Spleen (tissue), 11 donors: ENCODE measurements around the gene RYR2. TPM values are rescaled to one million over a fixed set of nuclear protein-coding genes. Genes with fewer than 3 reads are reported as not detected.

ENCODE experiments used
- DNase-seq: peaks from one replicate; pipeline ENCODE4 v3.0.0-alpha.2; 2020
- H3K27ac ChIP-seq, 8 donors: fragments of 200-600 bp; sonication (generic) in 7 of 8; 1 replicate in 4 of 8; 2 replicates in 4 of 8; pipeline versions ENCODE4 v1.5.0 to v1.8.0; 2016 to 2021; ENCODE audit warnings: inconsistent platforms in 4 of 8, mild to moderate bottlenecking in 4 of 8, moderate library complexity in 1 of 8
- H3K27me3 ChIP-seq, 7 donors: fragments of 200-600 bp; sonication (generic) in 6 of 7; replicated peaks in 1 of 7; 1 replicate in 4 of 7; 2 replicates in 3 of 7; pipeline versions ENCODE4 v1.5.0 to v1.8.0; 2016 to 2021; ENCODE audit warnings: inconsistent platforms in 3 of 7, mild to moderate bottlenecking in 1 of 7
- H3K36me3 ChIP-seq, 6 donors: fragments of 200-600 bp; sonication (generic) in 5 of 6; 1 replicate in 4 of 6; 2 replicates in 2 of 6; pipeline versions ENCODE4 v1.5.0 to v1.8.0; 2016 to 2021; ENCODE audit warnings: inconsistent platforms in 2 of 6
- H3K4me1 ChIP-seq, 6 donors: fragments of 200-600 bp; sonication (generic) in 5 of 6; 1 replicate in 3 of 6; 2 replicates in 3 of 6; pipeline versions ENCODE4 v1.5.0 to v1.8.0; 2016 to 2021; ENCODE audit warnings: inconsistent platforms in 3 of 6
- H3K4me3 ChIP-seq, 8 donors: fragments of 200-600 bp; sonication (generic) in 7 of 8; 1 replicate in 4 of 8; 2 replicates in 4 of 8; pipeline versions ENCODE4 v1.5.0 to v1.8.0; 2016 to 2021; ENCODE audit warnings: inconsistent platforms in 4 of 8, mild to moderate bottlenecking in 4 of 8, moderate library complexity in 2 of 8
- H3K9me3 ChIP-seq, 8 donors: fragments of 200-600 bp; sonication (generic) in 7 of 8; 1 replicate in 4 of 8; 2 replicates in 4 of 8; pipeline versions ENCODE4 v1.5.0 to v1.8.0; 2016 to 2021; ENCODE audit warnings: inconsistent platforms in 4 of 8
- CTCF ChIP-seq, 11 experiments: fragments of 200-600 bp in 7 of 11; fragments of 450-650 bp in 4 of 11; sonication (generic) in 4 of 11; IDR thresholded peaks in 8 of 11; conservative IDR thresholded peaks in 3 of 11; 1 replicate in 7 of 11; 2 replicates in 4 of 11; pipeline versions ENCODE4 v1.4.0 to v1.8.0; 2016 to 2021; ENCODE audit warnings: antibody characterized with exemption in 11 of 11, inconsistent platforms in 4 of 11, mild to moderate bottlenecking in 1 of 11
- POLR2A ChIP-seq, 3 donors: fragments of 450-650 bp; IDR thresholded peaks; one replicate each; pipeline ENCODE4 v1.5.1; 2017; ENCODE audit warnings: antibody characterized with exemption in 3 of 3, mild to moderate bottlenecking in 1 of 3
- POLR2AphosphoS5 ChIP-seq, 3 donors: sonication (generic); formaldehyde crosslinking; IDR thresholded peaks; one replicate each; pipeline ENCODE4 v1.5.1; 2017; ENCODE audit warnings: antibody characterized with exemption in 3 of 3
- WGBS, 5 donors: extraction: QIAGEN DNeasy Blood & Tissue Kit in 3 of 5; methylation state at CpG; one replicate each; pipeline versions ENCODE4 v1.1.5 to v1.1.7; 2013 to 2018; 5-methylcytosine and 5-hydroxymethylcytosine counted together
- intact Hi-C: fragments of 100-400 bp; cut with DNase I; formaldehyde crosslinking; loops from one replicate; pipeline ENCODE4 v1.15.0; 2023; ENCODE audit warnings: low total_unique reads
- polyA plus RNA-seq, 3 donors: library from polyadenylated mRNA; stranded (reverse); fragments of 200-250 nt; gene quantifications; one replicate each; pipeline ENCODE4 v1.2.1, GENCODE V29; 2013
- total RNA-seq, 7 donors: library from RNA; depleted of rRNA in 3 of 7; stranded (reverse); fragments of >200 nt in 3 of 7; fragmentation: NEBNext Ultra II Directional in 4 of 7; extraction: Animal tissue kit (Norgen Biotek cat#: 25700) in 4 of 7; gene quantifications; one replicate each; pipeline versions ENCODE4 v1.1.0 to v1.2.1, GENCODE V29; 2016 to 2021
- donor health status: healthy with polysubstance abuse.
- donor health status: DM: no; HTN: no; CAD: no; lungs with moderate emphysema.
- donor health status: DM: no; HTN: no; CAD: no.
- donor health status: Bipolar disorder and iron deficiency.
- donor health status: healthy.
- donor health status: DM: no; HTN: no; CAD: no.
- donor health status: DM: yes; HTN: yes; CAD: no.

RYR2 gene
- total and polyA plus RNA-seq, 10 donors = 0.12 to 7.1 (median 3.7) TPM

GRCh38 chr1:237065903-237066302 lies 23.9 kb downstream of the RYR2 start:
- intact Hi-C loops = no loop called here
- H3K9me3 ChIP-seq = peaks cover 0 to 4% (median 0%) of the 10 kb centered on the region in 8 donors
- H3K4me1 ChIP-seq = no peaks in the 10 kb centered on the region
- H3K36me3 ChIP-seq = no peaks in the 10 kb centered on the region
- no peak for TF ChIP-seq CTCF (IDR thresholded peaks at IDR 0.05 in 8 of 11, conservative IDR thresholded peaks at IDR 0.05 in 3 of 11)
- TF ChIP-seq POLR2A (IDR thresholded peaks at IDR 0.05) = no peak
- TF ChIP-seq POLR2AphosphoS5 (IDR thresholded peaks at IDR 0.05) = no peak
- no peak overlapping the region for H3K4me3 ChIP-seq
- DNase-seq = no peak
- no peak overlapping the region for H3K27ac ChIP-seq
- WGBS, 5 donors = 68 to 78% (median 74%) methylated on average over 3 of the region's 3 CpGs
- H3K27me3 ChIP-seq = peaks cover 0 to 3% (median 0%) of the 10 kb centered on the region in 7 donors

GRCh38 chr1:237070519-237070918 lies 28.5 kb downstream of the RYR2 start:
- TF ChIP-seq POLR2A (IDR thresholded peaks at IDR 0.05) (no peak), POLR2AphosphoS5 (IDR thresholded peaks at IDR 0.05) (no peak), CTCF (IDR thresholded peaks at IDR 0.05 in 8 of 11, conservative IDR thresholded peaks at IDR 0.05 in 3 of 11) (no peak)
- intact Hi-C loops = no loop called here

GRCh38 chr1:237071641-237072420 lies 29.8 kb downstream of the RYR2 start:
- H3K27ac ChIP-seq = no peak overlapping the region
- no peak for DNase-seq
- no peaks in the 10 kb centered on the region for H3K4me1 ChIP-seq
- peaks cover 0 to 3% (median 0%) of the 10 kb centered on the region in 8 donors for H3K9me3 ChIP-seq
- no peak overlapping the region for H3K4me3 ChIP-seq
- H3K27me3 ChIP-seq = peaks cover 0 to 11% (median 0%) of the 10 kb centered on the region in 7 donors
- WGBS, 5 donors = 77 to 89% (median 80%) methylated on average over 18 to 25 of the region's 25 CpGs
- no peak for TF ChIP-seq CTCF (IDR thresholded peaks at IDR 0.05 in 8 of 11, conservative IDR thresholded peaks at IDR 0.05 in 3 of 11)
- no peak for TF ChIP-seq POLR2AphosphoS5 (IDR thresholded peaks at IDR 0.05)
- TF ChIP-seq POLR2A (IDR thresholded peaks at IDR 0.05) = no peak
- intact Hi-C loops = no loop called here
- no peaks in the 10 kb centered on the region for H3K36me3 ChIP-seq

More at GRCh38 chr1:237070519-237070918, 28.5 kb downstream of the RYR2 start:
- H3K9me3 ChIP-seq = peaks cover 0 to 7% (median 0%) of the 10 kb centered on the region in 8 donors
- DNase-seq = no peak
- no peak overlapping the region for H3K27ac ChIP-seq
- H3K4me1 ChIP-seq = no peaks in the 10 kb centered on the region
- no peaks in the 10 kb centered on the region for H3K36me3 ChIP-seq
- WGBS, 5 donors = 82 to 100% (median 92%) methylated on average over 2 of the region's 2 CpGs
- H3K27me3 ChIP-seq = peaks cover 0 to 11% (median 0%) of the 10 kb centered on the region in 7 donors
- H3K4me3 ChIP-seq = no peak overlapping the region

- Histone ChIP-seq H3K36me3 (no peaks in the 10 kb centered on the region), H3K9me3 (peaks cover 0 to 3% (median 0%) of the 10 kb centered on the region in 8 donors), H3K27me3 (peaks cover 0 to 11% (median 0%) of the 10 kb centered on the region in 7 donors), H3K4me3 (no peak overlapping the region), H3K4me1 (no peaks in the 10 kb centered on the region), H3K27ac (no peak overlapping the region)
- no peak for TF ChIP-seq POLR2AphosphoS5 (IDR thresholded peaks at IDR 0.05)
- TF ChIP-seq POLR2A (IDR thresholded peaks at IDR 0.05) = no peak
- TF ChIP-seq CTCF (IDR thresholded peaks at IDR 0.05 in 8 of 11, conservative IDR thresholded peaks at IDR 0.05 in 3 of 11) = no peak
- intact Hi-C loops = no loop called here
- DNase-seq = no peak
- 82 to 91% (median 87%) methylated on average over 11 of the region's 11 CpGs for WGBS, 5 donors
Measured at GRCh38 chr1:237074371-237075117, 32.6 kb downstream of the RYR2 start.
